Activated naive CD4-positive, alpha-beta T cell treated with anti-CD3 and anti-CD28 coated beads, Interleukin-2, amount 50 U/mL, for 72 hours (primary cell): Measurements from ENCODE around the gene KCTD12. TPM values are rescaled to one million over a fixed set of nuclear protein-coding genes. Genes with fewer than 3 reads are reported as not detected.

ENCODE experiments used
- ATAC-seq, 2 donors: fragments of 150-1000 bp; cut with Tn5 transposase; 2 replicates each; pipeline ENCODE4 v1.10.0; 2021; ENCODE audit warnings: mild to moderate bottlenecking in 2 of 2, moderate library complexity in 2 of 2
- DNase-seq, 2 donors: peaks; one replicate each; pipeline ENCODE4 v3.0.0; 2021 to 2022; ENCODE audit warnings: low spot score in 2 of 2
- H3K27ac Mint-ChIP-seq, 2 donors: one replicate each; pipeline ENCODE4 v1.8.0; 2022; ENCODE audit warnings: mild to moderate bottlenecking in 2 of 2, mixed read lengths in 2 of 2
- H3K36me3 Mint-ChIP-seq, 2 donors: one replicate each; pipeline ENCODE4 v1.8.0; 2022; ENCODE audit warnings: mixed read lengths in 2 of 2
- H3K9me3 Mint-ChIP-seq, 2 donors: one replicate each; pipeline ENCODE4 v1.8.0; 2022; ENCODE audit warnings: mixed read lengths in 2 of 2
- total RNA-seq, 2 donors: library from RNA; stranded (reverse); gene quantifications; one replicate each; pipeline ENCODE4 v1.2.3, GENCODE V29; 2022

Gene KCTD12
- total RNA-seq, 2 donors from 2014 or later, result 5.2 to 12.2 TPM

- DNase-seq, result no peak
- no peak for ATAC-seq
- Mint-ChIP-seq H3K27ac (no peak overlapping the region), H3K9me3 (peaks cover 0 to 6% of the 10 kb centered on the region in 2 donors), H3K36me3 (peaks cover 0 to 5% of the 10 kb centered on the region in 2 donors)
Observed at GRCh38 chr13:76846363-76846762, 39.8 kb downstream of the KCTD12 start.

DNA sequence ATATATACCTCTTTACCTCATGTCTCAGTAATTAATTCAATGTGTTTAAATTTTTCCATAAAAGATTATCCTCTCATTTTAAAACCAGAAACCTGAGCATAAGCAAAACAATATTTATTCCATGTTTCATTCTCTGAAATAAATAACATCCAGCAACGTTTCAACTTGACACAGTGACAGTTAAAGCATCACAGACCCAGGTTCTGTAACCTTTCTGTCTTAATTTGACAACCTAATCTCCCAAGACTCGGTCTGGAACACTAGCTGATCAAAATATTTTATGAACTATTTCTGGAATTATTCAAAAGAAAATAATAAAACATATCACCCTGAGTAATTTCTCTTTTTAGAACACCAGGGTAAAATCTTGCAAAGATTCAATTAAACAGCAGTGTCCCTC is 40.3 kb downstream of the KCTD12 start:
- Mint-ChIP-seq H3K9me3 (peaks cover 0 to 6% of the 10 kb centered on the region in 2 donors), H3K27ac (no peak overlapping the region), H3K36me3 (peaks cover 0 to 5% of the 10 kb centered on the region in 2 donors)
- DNase-seq (no peak), ATAC-seq (no peak)

- ATAC-seq, result no peak
- Mint-ChIP-seq H3K36me3 (peaks cover 0 to 5% of the 10 kb centered on the region in 2 donors), H3K9me3 (peaks cover 0 to 6% of the 10 kb centered on the region in 2 donors), H3K27ac (no peak overlapping the region)
- no peak for DNase-seq
Observed at GRCh38 chr13:76845367-76845766, 40.8 kb downstream of the KCTD12 start.

- Mint-ChIP-seq H3K36me3 (peaks cover 0 to 5% of the 10 kb centered on the region in 2 donors), H3K27ac (no peak overlapping the region), H3K9me3 (peaks cover 0 to 6% of the 10 kb centered on the region in 2 donors)
- ATAC-seq (no peak), DNase-seq (no peak)
Observed at GRCh38 chr13:76837801-76838200, 48.4 kb downstream of the KCTD12 start.

GRCh38 chr13:76836311-76836710 is 49.9 kb downstream of the KCTD12 start:
- H3K27ac Mint-ChIP-seq, result no peak overlapping the region
- H3K36me3 Mint-ChIP-seq, result no peaks in the 10 kb centered on the region
- H3K9me3 Mint-ChIP-seq, result no peaks in the 10 kb centered on the region
- ATAC-seq (no peak), DNase-seq (no peak)

- Mint-ChIP-seq H3K36me3 (no peaks in the 10 kb centered on the region), H3K9me3 (no peaks in the 10 kb centered on the region), H3K27ac (no peak overlapping the region)
- no peak for DNase-seq
- ATAC-seq, result no peak
Observed at GRCh38 chr13:76833441-76833954, 52.7 kb downstream of the KCTD12 start.

DNA sequence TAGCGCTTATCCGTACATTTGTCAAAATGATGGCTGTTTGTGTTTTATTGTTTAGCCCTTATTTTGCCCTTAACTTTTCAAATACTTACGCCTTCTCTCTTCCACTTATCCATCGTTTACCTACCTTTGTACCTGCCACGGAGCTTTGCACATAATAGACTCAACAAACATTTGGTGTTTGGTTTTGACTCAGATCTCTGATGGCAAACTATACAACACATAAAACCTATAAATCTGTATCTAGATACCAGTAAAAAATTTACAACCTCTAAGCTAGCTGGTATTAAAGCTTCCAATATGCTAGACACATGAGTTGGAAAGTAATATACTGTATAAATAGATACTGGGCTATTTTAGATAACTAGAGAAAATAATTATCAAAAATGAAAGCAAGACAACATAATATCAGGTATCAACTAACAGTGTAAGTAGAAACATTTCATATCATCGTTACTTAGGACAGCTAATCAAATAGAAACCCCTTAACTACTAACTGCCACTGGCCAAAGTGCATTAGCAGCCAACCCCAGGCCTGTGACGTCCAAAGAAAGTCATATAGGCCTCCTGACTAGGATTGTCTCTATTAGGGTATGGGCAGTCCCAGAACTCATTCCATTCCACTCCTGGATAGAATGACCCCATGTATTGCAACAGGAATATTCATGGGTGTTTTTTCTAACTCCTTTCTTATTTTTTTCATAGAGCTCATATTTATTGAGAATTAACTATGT is 53.8 kb downstream of the KCTD12 start:
- H3K36me3 Mint-ChIP-seq, result no peaks in the 10 kb centered on the region
- ATAC-seq, result no peak
- H3K27ac Mint-ChIP-seq, result peak overlapping the region in 1 of 2 donors; percentile 34
- no peak for DNase-seq
- H3K9me3 Mint-ChIP-seq, result no peaks in the 10 kb centered on the region

- Mint-ChIP-seq H3K27ac (no peak overlapping the region), H3K36me3 (no peaks in the 10 kb centered on the region), H3K9me3 (no peaks in the 10 kb centered on the region)
- no peak for DNase-seq
- ATAC-seq, result no peak
Observed at GRCh38 chr13:76830805-76831204, 55.4 kb downstream of the KCTD12 start.

Other genes with a start within 250 kb of the KCTD12 start
- gene ACOD1, start 62.1 kb upstream of the KCTD12 start, total RNA-seq, result not detected
- 10 to 100 TPM in 1 of 2 donors, 1 to 10 TPM in 1; 9.6 to 12.5 TPM for gene CLN5, start 105.7 kb upstream of the KCTD12 start, total RNA-seq
- 10 to 100 TPM; 32.0 to 39.0 TPM for gene FBXL3, start 140.8 kb upstream of the KCTD12 start, total RNA-seq